ENCODE results near the gene XYLT1.

The XYLT1 gene

GRCh38 chr16:17194190-17194780 is 276.5 kb downstream of the XYLT1 start:
- no peak overlapping the region for H3K4me3 ChIP-seq (ENCODE audit: low read depth, low read length)
- peak; percentile 90 for TF ChIP-seq CTCF (IDR thresholded peaks at IDR 0.05; ENCODE audit: borderline replicate concordance, insufficient read depth, low read depth, low read length)

GRCh38 chr16:17193566-17194100 is 277.1 kb downstream of the XYLT1 start:
- TF ChIP-seq CTCF (IDR thresholded peaks at IDR 0.05; ENCODE audit: borderline replicate concordance, insufficient read depth, low read depth, low read length) = no peak
- no peak overlapping the region for H3K4me3 ChIP-seq (ENCODE audit: low read depth, low read length)

- no peak for TF ChIP-seq CTCF (IDR thresholded peaks at IDR 0.05; ENCODE audit: borderline replicate concordance, insufficient read depth, low read depth, low read length)
- H3K4me3 ChIP-seq (ENCODE audit: low read depth, low read length) = no peak overlapping the region
These were observed 286.7 kb downstream of the XYLT1 start for GRCh38 chr16:17184026-17184425.

- TF ChIP-seq CTCF (IDR thresholded peaks at IDR 0.05; ENCODE audit: borderline replicate concordance, insufficient read depth, low read depth, low read length) = no peak
- H3K4me3 ChIP-seq (ENCODE audit: low read depth, low read length) = no peak overlapping the region
These were observed 292.5 kb downstream of the XYLT1 start for GRCh38 chr16:17177959-17178905.

- no peak for TF ChIP-seq CTCF (IDR thresholded peaks at IDR 0.05; ENCODE audit: borderline replicate concordance, insufficient read depth, low read depth, low read length)
- no peak overlapping the region for H3K4me3 ChIP-seq (ENCODE audit: low read depth, low read length)
These were observed 293.4 kb downstream of the XYLT1 start for GRCh38 chr16:17177242-17177958.

GRCh38 chr16:17176199-17176598 is 294.6 kb downstream of the XYLT1 start:
- no peak for TF ChIP-seq CTCF (IDR thresholded peaks at IDR 0.05; ENCODE audit: borderline replicate concordance, insufficient read depth, low read depth, low read length)
- H3K4me3 ChIP-seq (ENCODE audit: low read depth, low read length) = no peak overlapping the region

Measured in GM12875 (cell line).